ENCODE data around the gene LHFPL4. TPM values are rescaled to one million over a fixed set of nuclear protein-coding genes. Genes with fewer than 3 reads are reported as not detected.

Gene LHFPL4
- total RNA-seq, 2 experiments from 2014 or later = not detected

- ATAC-seq = no peak
- Mint-ChIP-seq H3K9me3 (ENCODE audit: insufficient read depth) (no peaks in the 10 kb centered on the region), H3K27me3 (ENCODE audit: low read depth) (no peaks in the 10 kb centered on the region), H3K4me3 (no peak overlapping the region), H3K27ac (no peak overlapping the region), H3K36me3 (ENCODE audit: low read depth) (peaks cover 38% of the 10 kb centered on the region), H3K4me1 (ENCODE audit: low read depth) (peaks cover 23% of the 10 kb centered on the region)
- no peak for DNase-seq
- ChIA-PET CTCF (interaction anchor here (0.9 kb wide), 2 partner anchors 8 to 46 kb away, joined by 3 read pairs; no protein-coding TSS in a partner anchor), POLR2A (no interaction called here)
Measured at GRCh38 chr3:9455596-9456131, 98.0 kb downstream of the LHFPL4 start.

- H3K9me3 Mint-ChIP-seq (ENCODE audit: insufficient read depth) = no peaks in the 10 kb centered on the region
- ATAC-seq (peak; percentile 53), DNase-seq (peak; percentile 31)
- H3K4me1 Mint-ChIP-seq (ENCODE audit: low read depth) = peaks cover 36% of the 10 kb centered on the region
- H3K27ac Mint-ChIP-seq = peak overlapping the region; percentile 89
- peaks cover 55% of the 10 kb centered on the region for H3K36me3 Mint-ChIP-seq (ENCODE audit: low read depth)
- H3K27me3 Mint-ChIP-seq (ENCODE audit: low read depth) = no peaks in the 10 kb centered on the region
- peak overlapping the region; percentile 48 for H3K4me3 Mint-ChIP-seq
- CTCF ChIA-PET = interaction anchor here (1.1 to 3.5 kb wide), 6 partner anchors 13 to 99 kb away, joined by 3 to 32 read pairs (median 5); no protein-coding TSS in a partner anchor
- POLR2A ChIA-PET = interaction anchor here (1.8 to 2.0 kb wide), 2 partner anchors 56 to 89 kb away, joined by 8 to 20 read pairs; partner anchors contain the start of genes SETD5 and THUMPD3
Measured at GRCh38 chr3:9452417-9452816, 101.2 kb downstream of the LHFPL4 start.

- ChIA-PET CTCF (interaction anchor here (1.3 to 3.5 kb wide), 4 partner anchors 46 to 98 kb away, joined by 3 to 32 read pairs (median 6); no protein-coding TSS in a partner anchor), POLR2A (interaction anchor here (0.6 to 2.0 kb wide), 3 partner anchors 52 to 88 kb away, joined by 3 to 20 read pairs (median 8); partner anchors contain the start of genes SETD5 and THUMPD3)
- Mint-ChIP-seq H3K4me3 (no peak overlapping the region), H3K36me3 (ENCODE audit: low read depth) (peaks cover 62% of the 10 kb centered on the region), H3K9me3 (ENCODE audit: insufficient read depth) (no peaks in the 10 kb centered on the region), H3K4me1 (ENCODE audit: low read depth) (peaks cover 36% of the 10 kb centered on the region), H3K27me3 (ENCODE audit: low read depth) (no peaks in the 10 kb centered on the region), H3K27ac (no peak overlapping the region)
- ATAC-seq = no peak
- no peak for DNase-seq
Measured at GRCh38 chr3:9450991-9451390, 102.6 kb downstream of the LHFPL4 start.

GRCh38 chr3:9450126-9450525 is 103.5 kb downstream of the LHFPL4 start:
- DNase-seq (no peak), ATAC-seq (no peak)
- Mint-ChIP-seq H3K36me3 (ENCODE audit: low read depth) (peaks cover 63% of the 10 kb centered on the region), H3K4me1 (ENCODE audit: low read depth) (peaks cover 36% of the 10 kb centered on the region), H3K27ac (no peak overlapping the region), H3K27me3 (ENCODE audit: low read depth) (no peaks in the 10 kb centered on the region), H3K4me3 (no peak overlapping the region), H3K9me3 (ENCODE audit: insufficient read depth) (no peaks in the 10 kb centered on the region)
- ChIA-PET CTCF (interaction anchor here (1.5 kb wide), 1 partner anchor 45 kb away, joined by 4 read pairs; no protein-coding TSS in a partner anchor), POLR2A (no interaction called here)

GRCh38 chr3:9448643-9449042 is 105.0 kb downstream of the LHFPL4 start:
- Mint-ChIP-seq H3K9me3 (ENCODE audit: insufficient read depth) (no peaks in the 10 kb centered on the region), H3K36me3 (ENCODE audit: low read depth) (peaks cover 64% of the 10 kb centered on the region), H3K27ac (no peak overlapping the region), H3K4me1 (ENCODE audit: low read depth) (peaks cover 36% of the 10 kb centered on the region), H3K4me3 (no peak overlapping the region), H3K27me3 (ENCODE audit: low read depth) (no peaks in the 10 kb centered on the region)
- DNase-seq (no peak), ATAC-seq (no peak)
- ChIA-PET CTCF (no interaction called here), POLR2A (no interaction called here)

Other genes with a start within 250 kb of the LHFPL4 start
- 10 to 100 TPM; 45.8 to 55.1 TPM for gene THUMPD3, start 190.8 kb downstream of the LHFPL4 start, total RNA-seq
- gene SETD5, start 156.2 kb downstream of the LHFPL4 start, total RNA-seq = 100 to 1,000 TPM; 122 to 126 TPM
- 10 to 100 TPM; 45.7 TPM for gene MTMR14, start 95.7 kb upstream of the LHFPL4 start, total RNA-seq
- not detected for gene CPNE9, start 150.0 kb upstream of the LHFPL4 start, total RNA-seq
- 10 to 100 TPM; 54.7 to 57.4 TPM for gene BRPF1, start 177.9 kb upstream of the LHFPL4 start, total RNA-seq
- gene OGG1, start 196.1 kb upstream of the LHFPL4 start, total RNA-seq = 10 to 100 TPM; 36.9 to 37.7 TPM
- 10 to 100 TPM; 33.5 to 35.7 TPM for gene CAMK1, start 216.1 kb upstream of the LHFPL4 start, total RNA-seq
- gene TADA3, start 238.7 kb upstream of the LHFPL4 start, total RNA-seq = 10 to 100 TPM; 83.2 to 85.6 TPM
- 100 to 1,000 TPM; 317 to 321 TPM for gene ARPC4, start 239.3 kb upstream of the LHFPL4 start, total RNA-seq